ENCODE measurements around the gene ATAD1. TPM values are rescaled to one million over a fixed set of nuclear protein-coding genes. Genes with fewer than 3 reads are reported as not detected.

Gene ATAD1
- total and polyA plus RNA-seq, 2 of the 8 experiments (the other 6 are each of a cell fraction or from before 2014, with no cell fraction given): 8.9 to 35.3 TPM

- Histone ChIP-seq H2BK120ac (replicated peaks; ENCODE audit: low read depth, low read length) (no peak overlapping the region), H3K79me1 (ENCODE audit: low read depth, low read length) (no peaks in the 10 kb centered on the region), H2AK5ac (ENCODE audit: low read depth, low read length) (no peak overlapping the region), H3K9ac (replicated peaks in 1 of 4; ENCODE audit: extremely low read depth in 1 of 4, low read depth in 3 of 4, low read length in 3 of 4) (no peak overlapping the region), H2BK5ac (ENCODE audit: low read depth, low read length) (no peak overlapping the region), H2BK15ac (ENCODE audit: low read length) (no peak overlapping the region), H3K27ac (ENCODE audit: low read depth, low read length) (no peak overlapping the region), H3K18ac (ENCODE audit: extremely low read depth, low read length) (no peak overlapping the region), H2BK20ac (ENCODE audit: low read length) (no peak overlapping the region), H4K91ac (replicated peaks; ENCODE audit: insufficient read length, low read length) (no peak overlapping the region), H2AFZ (ENCODE audit: low read length) (no peak overlapping the region), H3K23me2 (ENCODE audit: low read depth, low read length) (no peaks in the 10 kb centered on the region), H4K20me1 (replicated peaks in 1 of 2; ENCODE audit: control insufficient read depth in 1 of 2, insufficient read depth in 2 of 2, low read length in 2 of 2) (no peaks in the 10 kb centered on the region), H3K56ac (replicated peaks; ENCODE audit: insufficient read length, low read depth, low read length) (no peak overlapping the region), H4K5ac (ENCODE audit: insufficient read length, low read depth, low read length) (no peak overlapping the region), H3K36me3 (ENCODE audit: control insufficient read depth in 2 of 4, insufficient read depth in 4 of 4, low read length in 3 of 4) (peaks cover 0 to 13% (median 4%) of the 10 kb centered on the region in 4 experiments; a peak in 5 of 8 replicates), H3K79me2 (ENCODE audit: control insufficient read depth in 1 of 2, insufficient read depth in 2 of 2, low read length in 2 of 2) (no peaks in the 10 kb centered on the region), H3K27me3 (replicated peaks in 1 of 4; ENCODE audit: control insufficient read depth in 3 of 4, extremely low read depth in 1 of 4, insufficient read depth in 3 of 4, low read length in 3 of 4) (no peaks in the 10 kb centered on the region), H3K4me1 (replicated peaks in 1 of 4; ENCODE audit: control insufficient read depth in 3 of 4, insufficient read depth in 4 of 4, low read length in 3 of 4) (peaks cover 0 to 7% (median 3%) of the 10 kb centered on the region in 4 experiments; a peak in 5 of 7 replicates), H3K4me3 (ENCODE audit: extremely low read depth in 1 of 4, insufficient read depth in 2 of 4, low read depth in 3 of 4, low read length in 4 of 4) (no peak overlapping the region), H2BK12ac (ENCODE audit: low read depth, low read length) (no peak overlapping the region), H3K14ac (ENCODE audit: insufficient read length) (no peak overlapping the region), H4K8ac (ENCODE audit: extremely low read depth, insufficient read depth, low read length) (no peak overlapping the region), H3K4ac (replicated peaks; ENCODE audit: insufficient read length, low read depth, low read length) (no peak overlapping the region), H3K4me2 (ENCODE audit: insufficient read depth in 1 of 2, low read depth in 2 of 2, low read length in 2 of 2) (no peak overlapping the region), H3K9me3 (ENCODE audit: insufficient read depth in 2 of 2, low read depth in 1 of 2, low read length in 1 of 2) (no peaks in the 10 kb centered on the region), H3K23ac (ENCODE audit: insufficient read length) (no peak overlapping the region)
- ChIA-PET POLR2A (ENCODE audit: partially characterized antibody) (no interaction called here), CTCF (ENCODE audit: partially characterized antibody) (no interaction called here)
- 91% methylated on average over 8 of the region's 8 CpGs; no CpG with 5 or more reads in 1 of the 2 experiments for WGBS, 2 experiments (ENCODE audit: extremely low coverage in 1 of 2, insufficient coverage in 1 of 2, insufficient read length in 1 of 2, insufficient replicate concordance in 2 of 2, low coverage in 1 of 2, low lambda C conversion rate in 2 of 2, missing lambda C conversion rate in 1 of 2)
- DNase-seq (ENCODE audit: low read depth in 1 of 2, low spot score in 2 of 2): no peak
- FAIRE-seq: no peak
- TF ChIP-seq TCF12 (IDR thresholded peaks at IDR 0.05; ENCODE audit: low read depth, low read length) (no peak), TAF1 (IDR thresholded peaks at IDR 0.05; ENCODE audit: low read depth, low read length) (no peak), CEBPB (IDR thresholded peaks at IDR 0.05; ENCODE audit: low read depth, low read length) (no peak), YY1 (IDR thresholded peaks at IDR 0.05; ENCODE audit: low read depth, low read length) (no peak), SIN3A (conservative IDR thresholded peaks at IDR 0.05 in 1 of 2, IDR thresholded peaks at IDR 0.05 in 1 of 2; ENCODE audit: low read depth in 1 of 2, low read length in 2 of 2) (no peak), CHD2 (IDR thresholded peaks at IDR 0.05; ENCODE audit: low read length) (no peak), GABPA (IDR thresholded peaks at IDR 0.05; ENCODE audit: borderline replicate concordance, insufficient read depth, low read length) (no peak), CTCF (IDR thresholded peaks at IDR 0.05; ENCODE audit: control extremely low read depth in 1 of 3, insufficient read depth in 1 of 3, low read depth in 1 of 3, low read length in 3 of 3) (no peak), CTBP2 (IDR thresholded peaks at IDR 0.05; ENCODE audit: borderline replicate concordance, insufficient read depth, insufficient read length, low read length) (no peak), MAFK (IDR thresholded peaks at IDR 0.05; ENCODE audit: low read depth, low read length) (no peak)
Measured at GRCh38 chr10:87753995-87754866, 63.8 kb downstream of the ATAD1 start.

Data from H1 (cell line).